Hematopoietic multipotent progenitor cell (in vitro differentiated cells): ENCODE results near the gene HECW1. TPM values are rescaled to one million over a fixed set of nuclear protein-coding genes. Genes with fewer than 3 reads are reported as not detected.

ENCODE experiments used
- DNase-seq, 3 donors: peaks; one replicate each; pipeline ENCODE4 v3.0.0-alpha.2; 2011 to 2015; ENCODE audit warnings: low read depth in 2 of 3, low spot score in 2 of 3
- total RNA-seq: library from RNA; depleted of rRNA; stranded (reverse); fragments of >200 nt; gene quantifications from one replicate; pipeline ENCODE4 v1.2.3, GENCODE V29; 2012

HECW1 gene
- total RNA-seq, 1 donor, result not detected

DNA sequence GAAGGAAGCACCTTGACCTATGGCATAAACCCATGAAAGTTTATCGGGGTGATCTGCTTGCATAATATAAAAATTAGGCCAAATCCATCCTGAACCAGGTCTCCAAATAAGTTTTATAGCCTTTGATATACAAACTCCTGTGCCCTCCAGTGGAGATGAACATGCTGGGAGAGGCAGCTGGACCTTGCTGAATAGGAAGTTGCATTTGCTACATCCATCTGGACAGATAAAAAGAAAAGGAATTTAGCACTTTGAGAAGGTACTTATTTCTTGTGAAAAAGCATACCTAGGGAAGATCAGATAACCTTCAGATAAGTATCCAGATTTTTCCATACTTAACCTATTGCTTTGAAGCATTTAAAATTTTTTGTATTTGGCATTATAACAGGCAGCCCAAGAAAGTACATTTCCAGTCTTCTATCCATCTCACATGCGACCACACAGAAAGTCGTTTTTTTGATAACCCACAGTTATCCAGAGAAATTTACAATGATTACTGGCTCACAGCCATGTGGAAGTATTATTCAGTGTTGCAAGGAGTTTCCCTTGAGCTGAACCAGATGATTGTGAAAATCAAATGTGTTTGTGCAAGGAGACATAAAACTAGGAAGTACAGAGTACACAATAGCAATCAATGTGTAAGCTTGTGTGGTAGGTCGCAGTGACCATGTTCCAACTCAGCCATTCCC, 346.0 kb downstream of the HECW1 start:
- DNase-seq, result no peak

DNA sequence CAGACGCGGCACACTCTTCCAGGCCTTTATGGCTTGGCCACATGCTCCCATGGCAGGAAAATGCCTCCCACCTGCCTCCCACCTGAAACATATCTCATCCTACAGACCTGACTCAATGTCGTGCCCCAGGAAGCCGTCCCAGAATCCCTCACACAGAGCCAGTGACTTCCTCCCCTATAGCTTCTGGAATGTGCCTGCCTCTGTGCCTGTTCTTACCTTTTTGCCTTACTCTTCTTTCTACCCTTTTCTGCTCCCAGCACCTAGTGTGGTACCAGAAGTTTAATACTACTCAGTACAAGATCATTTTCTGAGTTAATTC, 346.5 kb downstream of the HECW1 start:
- no peak for DNase-seq

DNA sequence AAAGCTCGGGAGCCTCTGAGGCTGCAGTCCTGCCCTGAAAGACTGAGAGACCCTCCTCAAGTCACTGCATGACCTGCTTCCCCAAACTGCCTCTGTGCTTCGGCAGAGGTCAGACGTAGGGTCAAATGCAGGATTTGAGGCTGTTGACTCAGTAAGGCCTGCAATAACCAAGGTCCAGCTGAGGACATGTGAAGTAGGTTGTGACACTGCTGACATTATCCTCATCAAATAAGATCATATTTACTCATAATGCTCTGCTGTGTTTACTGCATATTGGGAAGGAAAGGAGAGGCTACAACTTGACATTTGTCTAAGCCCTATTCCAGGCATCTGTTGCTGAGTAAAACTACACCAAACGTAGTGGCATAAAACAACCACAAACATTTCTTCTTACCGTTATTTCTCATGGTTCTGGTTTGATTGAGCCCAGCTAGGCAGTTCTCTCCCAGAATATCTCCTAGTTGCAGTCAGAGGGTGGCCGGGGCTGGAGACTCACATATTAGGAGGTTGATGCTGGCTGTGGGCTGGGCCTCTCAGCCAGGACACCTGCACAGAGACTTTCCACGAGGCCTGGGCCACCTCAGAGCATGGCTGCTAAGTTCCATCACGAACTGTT, 348.4 kb downstream of the HECW1 start:
- DNase-seq, result no peak

DNA sequence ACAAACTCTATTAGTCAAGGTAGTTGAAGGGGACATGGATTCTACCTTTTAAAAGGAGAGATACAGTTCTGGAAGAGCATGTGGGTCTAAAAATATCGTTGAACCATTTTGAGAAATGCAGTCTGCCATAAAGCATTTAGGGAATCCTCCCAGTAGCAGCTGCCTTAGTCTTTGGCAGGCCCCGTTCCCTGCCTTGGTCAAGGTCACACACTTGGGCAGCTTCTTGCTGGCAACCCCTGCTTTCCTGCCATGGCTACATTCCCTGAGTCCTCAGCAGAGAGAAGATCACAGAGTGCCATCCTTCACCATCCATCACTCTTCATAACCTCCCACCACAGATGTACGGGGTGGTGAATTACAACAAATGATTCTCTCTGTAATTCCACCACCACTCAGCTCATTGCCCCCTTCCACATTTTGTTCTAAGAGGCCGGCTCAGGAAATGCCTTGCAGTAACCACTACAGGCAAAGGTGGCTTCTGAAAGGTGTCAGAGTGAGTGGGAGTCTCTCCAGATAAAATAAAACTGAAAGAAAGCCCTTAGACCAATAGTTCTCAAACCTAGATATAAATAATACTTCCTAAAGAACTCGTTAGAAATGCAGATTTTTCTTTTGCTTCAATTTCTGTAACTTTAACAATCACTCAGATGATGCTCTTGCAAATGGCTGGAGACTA, 349.0 kb downstream of the HECW1 start:
- no peak for DNase-seq

DNA sequence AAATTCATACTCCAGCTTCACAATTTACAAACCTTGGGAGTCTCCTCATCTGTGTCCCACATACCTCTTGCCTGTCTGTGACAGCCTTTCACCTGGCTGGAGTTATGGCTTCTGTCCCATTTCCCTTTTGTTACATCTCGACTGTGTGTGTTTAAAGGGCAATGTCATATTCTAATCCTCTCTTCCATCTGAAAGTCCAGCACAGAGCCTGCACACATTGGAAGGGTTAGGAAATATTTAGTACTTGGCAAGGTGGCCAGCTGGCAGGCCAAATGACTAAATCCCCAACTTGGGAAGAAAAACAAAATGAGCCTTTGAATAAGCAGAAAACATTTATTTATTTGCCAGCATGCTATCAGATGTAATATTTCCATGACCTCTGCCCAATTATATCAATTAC, 350.4 kb downstream of the HECW1 start:
- no peak for DNase-seq

DNA sequence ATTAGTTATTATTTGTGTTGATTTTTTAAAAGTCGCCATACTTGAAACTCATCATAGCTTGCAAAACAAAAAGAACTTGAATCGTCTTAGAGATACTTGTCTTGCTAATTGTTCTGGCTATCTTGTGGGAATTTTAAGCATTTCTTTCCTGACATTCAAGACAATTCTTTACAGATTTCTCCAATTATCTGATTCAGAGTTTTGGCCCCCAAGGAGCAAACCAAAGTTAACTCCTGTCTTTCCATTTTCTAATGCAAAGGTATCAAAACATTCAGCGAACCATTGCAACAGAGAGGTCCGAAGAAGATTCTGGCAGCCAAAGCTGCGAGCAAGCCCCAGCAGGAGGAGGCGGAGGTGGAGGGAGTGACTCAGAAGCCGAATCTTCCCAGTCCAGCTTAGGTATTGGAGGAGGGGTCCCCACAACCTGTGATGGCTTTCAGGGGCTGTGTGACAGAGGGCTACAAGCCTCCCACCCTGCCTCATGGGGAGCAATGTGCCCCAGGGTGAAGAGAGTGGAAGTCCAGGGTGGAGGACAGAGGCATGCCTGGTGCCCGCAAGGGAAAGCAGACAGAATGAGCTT, 351.0 kb downstream of the HECW1 start:
- DNase-seq, result no peak

DNA sequence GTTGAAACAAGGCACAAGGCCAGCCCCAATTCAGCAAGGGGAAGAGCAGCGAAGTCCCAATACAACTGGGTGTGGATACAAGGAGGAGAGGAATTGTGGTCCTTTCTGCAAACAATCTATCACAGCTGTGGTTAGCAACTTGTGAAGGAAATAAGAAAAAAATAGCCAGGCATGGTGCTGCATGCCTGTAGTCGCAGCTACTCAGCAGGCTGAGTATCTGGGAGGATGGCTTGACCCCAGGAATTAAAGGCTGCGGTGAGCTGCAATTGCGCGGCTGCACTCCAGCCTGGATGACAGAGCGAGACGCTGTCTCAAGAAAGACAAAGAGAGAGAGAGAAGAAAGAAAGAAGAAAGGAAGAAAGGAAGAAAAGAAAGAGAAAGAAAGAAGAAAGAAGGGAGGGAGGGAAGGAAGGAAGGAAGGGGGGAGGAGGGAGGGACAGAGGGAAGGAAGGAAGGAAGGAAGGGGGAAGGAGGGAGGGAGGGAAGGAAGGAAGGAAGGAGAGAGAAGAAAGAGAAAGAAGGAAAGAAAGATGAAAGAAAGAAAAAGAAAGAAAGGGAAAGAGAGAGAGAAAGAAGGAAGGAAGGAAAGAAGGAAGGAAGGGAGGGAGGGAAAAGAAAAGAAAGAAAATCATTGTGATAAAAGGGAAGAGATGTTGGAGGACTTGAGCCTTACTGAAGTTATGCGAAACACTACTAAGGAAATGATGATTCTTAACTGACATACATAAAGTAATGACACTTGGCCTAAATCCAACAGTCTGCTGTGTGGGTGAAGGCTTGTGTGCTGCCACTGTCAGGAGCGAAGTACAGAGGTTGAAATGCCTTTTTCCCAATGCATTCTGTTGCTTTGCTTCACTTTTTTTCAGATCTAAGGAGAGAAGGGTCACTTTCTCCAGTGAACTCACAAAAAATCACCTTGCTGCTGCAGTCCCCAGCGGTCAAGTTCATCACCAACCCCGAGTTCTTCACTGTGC, 353.4 kb downstream of the HECW1 start:
- DNase-seq, result peak in 2 of 3 donors; percentile 19 to 62

DNA sequence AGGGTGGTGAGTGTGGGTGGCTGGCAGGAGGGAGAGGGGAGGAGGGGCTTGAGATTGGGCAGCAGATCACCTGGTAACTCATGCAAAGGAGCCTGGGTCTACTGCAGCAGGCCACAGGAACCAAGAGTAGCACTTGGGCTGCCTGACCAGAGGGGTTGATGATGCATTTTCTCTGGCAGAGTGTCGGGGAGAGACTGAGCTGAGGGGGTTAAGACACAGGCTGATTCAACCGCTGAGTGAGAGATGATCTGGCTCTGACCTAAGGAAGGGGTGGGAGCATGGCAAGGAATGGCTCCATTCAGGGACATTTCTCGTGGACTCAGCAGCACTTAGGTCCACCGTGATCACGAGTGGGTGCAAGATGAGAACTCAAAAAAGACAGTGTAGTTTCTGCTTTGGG, 355.0 kb downstream of the HECW1 start:
- no peak for DNase-seq

DNA sequence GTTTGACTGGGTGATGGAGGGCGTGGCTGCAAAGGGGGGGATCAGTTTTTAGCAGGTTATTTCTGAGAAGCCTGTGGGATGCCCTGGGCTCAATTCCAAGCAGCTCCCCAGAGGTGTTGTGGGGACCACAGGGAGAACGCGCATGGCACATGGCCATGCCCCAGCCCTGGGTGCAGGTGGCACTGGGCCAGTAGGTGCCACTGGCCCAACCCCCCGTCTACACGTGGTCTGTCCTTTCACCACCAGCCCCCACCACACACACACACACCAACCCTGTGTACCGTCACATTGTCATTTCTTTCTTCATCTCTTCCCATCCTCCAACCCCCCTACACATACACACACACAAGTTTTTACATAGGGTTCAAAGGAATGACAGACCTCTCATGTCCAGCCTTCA, 355.4 kb downstream of the HECW1 start:
- DNase-seq, result no peak

DNA sequence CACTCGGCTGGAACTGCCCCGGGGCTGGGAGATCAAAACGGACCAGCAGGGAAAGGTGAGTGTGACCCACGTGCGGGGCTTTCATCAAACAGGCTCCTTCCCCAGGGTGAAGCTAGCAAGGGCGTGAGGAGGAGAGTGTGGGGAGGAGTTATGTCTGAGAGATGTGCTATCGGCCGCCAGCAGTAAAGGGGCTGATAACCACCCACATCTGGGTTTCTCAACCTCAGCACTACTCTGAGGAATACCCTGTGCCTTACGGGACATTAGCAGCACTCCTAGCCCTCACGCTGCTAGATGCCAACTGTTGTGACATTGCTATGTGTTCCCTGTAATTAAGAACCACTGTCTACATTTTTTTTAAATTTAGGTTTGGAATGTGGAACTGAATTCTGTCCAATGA, 356.6 kb downstream of the HECW1 start:
- no peak for DNase-seq

DNA sequence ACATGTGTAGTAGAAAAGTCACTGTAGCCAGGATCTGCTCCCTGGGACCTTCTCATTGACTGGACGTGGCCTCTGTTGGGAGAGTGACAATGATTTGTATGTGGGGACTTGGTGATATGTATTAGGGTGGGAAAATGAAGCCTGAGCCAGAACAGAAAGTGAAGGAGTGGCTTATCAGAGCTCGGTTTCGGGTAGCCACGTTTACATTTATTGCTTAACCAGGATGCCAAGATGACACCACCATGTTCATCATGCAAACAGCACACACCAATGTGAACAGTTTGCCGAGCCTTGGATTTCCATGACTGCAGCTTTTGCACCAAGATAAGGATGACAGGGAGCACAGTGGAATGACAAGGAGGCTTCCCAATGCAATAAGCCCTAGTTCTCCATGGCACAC, 357.7 kb downstream of the HECW1 start:
- no peak for DNase-seq

DNA sequence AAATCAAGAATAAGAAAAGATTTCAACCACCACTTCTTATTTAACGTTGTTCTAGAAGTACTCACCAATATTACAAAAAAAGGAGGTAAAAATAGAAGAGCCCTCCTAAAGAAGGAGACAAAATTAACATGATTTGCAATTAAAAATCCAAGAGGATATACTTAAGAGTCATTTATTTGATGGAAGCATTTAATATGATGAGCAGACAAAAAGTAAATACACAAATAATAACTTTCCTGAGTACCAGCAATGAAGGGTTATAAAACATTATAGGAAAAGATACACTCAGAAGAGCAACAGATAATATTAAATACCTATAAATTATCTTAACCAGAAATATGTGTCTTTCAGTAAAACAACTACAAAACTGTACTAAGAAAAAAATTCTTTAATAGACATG, 363.5 kb downstream of the HECW1 start:
- DNase-seq, result no peak

DNA sequence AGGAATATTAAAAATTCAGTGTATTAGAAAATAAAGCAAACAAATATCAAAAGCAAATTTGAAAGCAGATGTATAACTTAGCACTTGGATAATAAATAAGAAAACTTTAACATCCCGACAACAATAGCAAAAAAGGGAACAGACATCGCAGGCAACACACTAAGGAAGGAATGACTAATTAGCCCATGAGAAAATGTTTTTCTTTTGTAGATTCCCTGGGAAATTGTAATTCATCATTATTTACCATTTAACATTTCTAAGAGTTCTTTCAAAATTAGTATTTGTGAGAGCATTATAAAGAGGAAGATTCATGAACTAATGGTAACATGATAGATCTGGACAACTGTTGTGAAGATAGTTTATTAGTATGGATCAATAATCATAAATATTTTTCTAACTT, 364.4 kb downstream of the HECW1 start:
- no peak for DNase-seq

DNA sequence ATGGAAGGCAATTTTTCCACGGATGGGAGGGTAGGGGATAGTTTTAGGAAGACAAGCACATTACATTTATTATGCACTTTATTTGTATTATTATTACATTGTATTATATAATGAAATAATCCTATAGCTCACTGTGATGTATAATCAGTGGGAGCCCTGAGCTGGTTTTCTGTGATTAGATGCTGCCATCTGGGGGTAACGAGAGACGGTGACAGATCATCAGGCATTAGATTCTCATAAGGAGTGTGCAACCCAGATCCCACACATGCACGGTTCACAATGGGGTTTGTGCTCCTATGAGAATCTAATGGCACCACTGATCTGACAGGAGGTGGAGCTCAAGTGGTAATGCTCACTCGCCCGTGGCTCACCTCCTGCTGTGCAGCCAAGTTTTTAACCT, 366.6 kb downstream of the HECW1 start:
- DNase-seq, result no peak

DNA sequence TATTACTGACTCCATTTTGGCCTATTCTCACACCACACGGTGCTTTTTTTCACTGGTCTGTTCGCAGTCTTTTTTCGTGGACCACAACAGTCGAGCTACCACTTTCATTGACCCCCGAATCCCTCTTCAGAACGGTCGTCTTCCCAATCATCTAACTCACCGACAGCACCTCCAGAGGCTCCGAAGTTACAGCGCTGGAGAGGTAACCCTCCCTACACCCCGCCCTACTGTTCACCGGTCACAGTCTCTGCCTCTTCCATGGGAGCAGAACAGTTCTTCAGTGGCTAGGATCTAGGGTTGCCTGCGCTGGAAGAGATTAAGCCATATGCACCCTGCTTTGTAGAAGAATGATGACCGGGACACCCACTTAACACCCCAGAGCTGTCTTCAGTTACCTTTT, 367.1 kb downstream of the HECW1 start:
- DNase-seq, result no peak

DNA sequence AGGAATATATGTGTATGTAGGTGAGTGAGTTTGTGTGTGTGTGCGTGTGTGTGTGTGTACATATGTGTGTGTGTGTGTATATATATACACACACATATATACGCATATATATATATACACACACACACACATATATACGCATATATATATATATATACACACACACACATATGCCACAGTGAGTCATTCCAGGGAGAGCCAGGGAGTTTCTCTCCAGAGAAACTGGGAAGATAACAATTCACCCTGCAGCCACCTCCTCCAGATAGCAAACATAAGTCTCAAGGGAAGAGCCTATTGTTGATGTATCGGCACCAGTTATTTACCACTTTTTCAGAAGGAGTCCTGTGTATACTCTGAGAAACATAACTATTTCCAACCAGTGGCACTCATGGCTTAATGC, 368.1 kb downstream of the HECW1 start:
- DNase-seq, result no peak

DNA sequence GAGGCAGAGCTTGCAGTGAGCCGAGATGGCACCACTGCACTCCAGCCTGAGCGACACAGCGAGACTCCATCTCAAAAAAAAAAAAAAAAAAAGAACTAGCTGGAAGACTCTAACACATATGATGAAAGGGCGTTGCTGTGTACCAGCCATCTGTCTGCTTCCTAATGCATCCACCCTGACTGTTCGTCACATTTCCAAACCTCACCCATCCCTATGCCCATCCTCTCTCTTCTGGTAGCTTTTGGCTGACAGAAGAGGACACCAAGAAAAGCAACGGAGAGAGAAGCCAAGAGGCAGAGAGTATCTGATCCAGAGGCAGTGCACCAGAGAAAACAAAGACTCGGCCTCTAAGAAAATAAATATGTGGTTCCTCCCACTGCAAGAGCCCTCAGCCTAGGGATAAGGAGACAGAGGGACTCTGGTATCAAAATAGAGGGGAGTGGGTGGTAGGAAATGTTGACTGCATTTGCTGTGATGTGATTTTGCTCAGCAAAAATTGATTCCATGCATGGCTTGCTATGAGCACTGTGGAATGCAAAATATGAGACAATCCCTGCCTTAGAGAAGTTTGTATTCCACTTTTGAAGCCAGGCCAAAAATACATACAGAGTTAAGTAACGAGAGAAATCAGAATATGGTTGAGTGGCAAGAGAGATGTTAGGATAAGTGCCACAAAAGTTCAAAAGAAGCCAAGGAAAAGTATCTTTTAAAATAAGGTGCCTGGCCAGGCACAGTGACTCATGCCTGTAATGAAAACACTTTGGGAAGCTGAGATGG, 369.6 kb downstream of the HECW1 start:
- no peak for DNase-seq

DNA sequence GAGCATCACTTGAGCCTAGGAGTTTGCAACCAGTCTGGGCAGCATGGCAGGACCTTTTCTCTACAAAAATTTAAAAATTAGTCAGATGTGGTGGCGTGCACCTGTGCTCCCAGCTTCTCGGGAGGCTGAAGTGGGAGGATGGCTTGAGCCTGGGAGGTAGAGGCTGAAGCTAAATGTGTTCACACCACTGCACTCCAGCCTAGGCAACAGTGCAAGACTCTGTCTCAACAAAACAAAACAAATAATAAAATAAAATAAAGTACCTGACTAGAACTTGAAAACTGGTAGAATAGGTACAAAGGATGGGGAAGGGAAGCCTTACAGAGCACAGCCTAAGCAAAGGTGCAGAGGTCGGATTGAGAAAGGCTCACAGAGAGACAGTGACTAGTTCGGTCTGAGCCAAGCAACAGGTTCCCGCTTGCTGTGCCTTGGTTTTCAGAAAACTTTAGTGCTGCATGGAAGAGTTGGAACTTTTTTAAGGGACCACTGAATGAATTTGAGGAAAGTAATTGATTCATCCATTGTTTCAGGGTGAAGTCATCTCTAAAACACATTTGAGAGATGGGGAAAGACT, 370.3 kb downstream of the HECW1 start:
- no peak for DNase-seq

DNA sequence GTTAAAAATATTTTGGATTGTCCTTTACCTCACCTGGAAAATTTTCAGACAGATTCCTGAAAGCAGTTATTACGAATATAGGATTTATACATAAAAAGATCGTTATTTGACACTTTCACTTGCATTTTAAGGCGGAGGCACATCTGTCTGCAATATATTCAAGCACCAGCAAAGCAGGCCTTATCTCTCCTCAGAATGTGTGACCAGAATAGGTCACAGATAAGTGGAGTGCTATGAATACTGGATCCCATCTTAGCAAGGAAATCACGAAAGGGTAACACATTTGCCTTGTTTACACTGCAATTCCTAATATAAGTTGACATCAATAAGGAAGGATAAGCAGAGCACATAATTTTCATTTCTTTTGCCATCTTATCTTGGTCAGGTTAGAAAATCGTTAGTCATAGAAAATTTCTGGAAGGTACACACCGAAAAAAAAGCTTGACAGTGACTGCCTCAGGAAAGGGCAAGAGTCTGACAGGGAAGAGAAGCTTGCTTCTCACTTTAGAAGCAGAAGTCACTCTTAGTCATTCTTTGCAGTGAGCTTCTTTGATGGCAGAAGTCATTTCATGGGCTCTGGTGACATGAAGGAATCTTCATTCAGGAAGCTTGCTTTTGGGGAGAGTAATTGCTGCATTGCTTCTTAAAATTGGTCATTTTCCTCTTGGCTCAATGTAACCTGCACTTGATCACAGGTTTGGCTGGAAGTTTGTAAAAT, 372.4 kb downstream of the HECW1 start:
- DNase-seq, result no peak
